BJ (cell line): Measurements from ENCODE around the gene C14orf132. TPM values are rescaled to one million over a fixed set of nuclear protein-coding genes. Genes with fewer than 3 reads are reported as not detected.
"Not testable (repeated sequence)": the region's sequence is repeated elsewhere in the genome, so short reads cannot be mapped to it uniquely, and the experiment has no call there.

Experiments used
- CTCF ChIA-PET: fragments of 350-600 bp; formaldehyde crosslinking; extraction: SDS; loops from one replicate; lab custom pipeline; 2021; ENCODE audit warnings: antibody characterized with exemption, inconsistent platforms; lab: Yijun Ruan, JAX
- POLR2A ChIA-PET: fragments of 300-600 bp; sonication (Branson Sonifier 250); formaldehyde crosslinking; extraction: SDS; loops from one replicate; lab custom pipeline; 2021; ENCODE audit warnings: antibody characterized with exemption; lab: Charles Lee
- DNase-seq: peaks from one replicate; pipeline ENCODE4 v3.0.0-alpha.2; 2011; ENCODE audit warnings: low read depth
- H3K27me3 ChIP-seq: 2 replicates; pipeline ENCODE4 v1.6.0; 2011; ENCODE audit warnings: low read length; ENCODE audit not compliant: control insufficient read depth, insufficient read depth
- H3K36me3 ChIP-seq: 2 replicates; pipeline ENCODE4 v1.5.1; 2011; ENCODE audit warnings: low read length; ENCODE audit not compliant: control insufficient read depth, insufficient read depth
- H3K4me3 ChIP-seq: 2 replicates; pipeline ENCODE4 v1.5.1; 2011; ENCODE audit warnings: low read depth, mild to moderate bottlenecking, control low read depth, low read length
- CTCF ChIP-seq: IDR thresholded peaks from 2 replicates; pipeline ENCODE4 v1.5.1; 2011; ENCODE audit warnings: low read depth, mild to moderate bottlenecking, control low read depth, inconsistent platforms, low read length, moderate library complexity; ENCODE audit not compliant: insufficient read depth
- polyA plus RNA-seq: library from polyadenylated mRNA; depleted of rRNA; stranded (reverse); fragments of >200 nt; gene quantifications from 2 replicates; pipeline ENCODE4 v1.2.3, GENCODE V29; 2011

C14orf132 gene
- polyA plus RNA-seq, 1 experiment = 13.2 TPM

GRCh38 chr14:96071561-96071960 is 32.4 kb downstream of the C14orf132 start:
- H3K36me3 ChIP-seq = peaks cover 4% of the 10 kb centered on the region; the same call in 1 of the 2 replicates
- H3K4me3 ChIP-seq = no peak overlapping the region
- ChIA-PET POLR2A (no interaction called here), CTCF (interaction anchor here (1.1 to 1.6 kb wide), 4 partner anchors 9 to 27 kb away, joined by 3 to 6 read pairs (median 4); no protein-coding TSS in a partner anchor)
- TF ChIP-seq CTCF = no peak
- H3K27me3 ChIP-seq = no peaks in the 10 kb centered on the region
- DNase-seq = no peak

- Histone ChIP-seq H3K27me3 (no peaks in the 10 kb centered on the region), H3K36me3 (peaks cover 4% of the 10 kb centered on the region; the same call in 1 of the 2 replicates), H3K4me3 (no peak overlapping the region)
- POLR2A ChIA-PET = no interaction called here
- DNase-seq = no peak
- no peak for TF ChIP-seq CTCF
- CTCF ChIA-PET = interaction anchor here (1.1 to 1.6 kb wide), 3 partner anchors 12 to 26 kb away, joined by 3 to 6 read pairs (median 4); no protein-coding TSS in a partner anchor
Measured at GRCh38 chr14:96072076-96072475, 32.9 kb downstream of the C14orf132 start.

- CTCF ChIA-PET = interaction anchor here (0.9 to 1.5 kb wide), 3 partner anchors 12 to 17 kb away, joined by 3 to 4 read pairs (median 3); no protein-coding TSS in a partner anchor
Measured at GRCh38 chr14:96072746-96073145, 33.6 kb downstream of the C14orf132 start.

GRCh38 chr14:96073260-96074039 is 34.3 kb downstream of the C14orf132 start:
- H3K4me3 ChIP-seq, H3K36me3 ChIP-seq, POLR2A ChIA-PET, DNase-seq, H3K27me3 ChIP-seq: not testable (repeated sequence)
- CTCF ChIA-PET = interaction anchor here (0.9 to 1.8 kb wide), 3 partner anchors 8 to 17 kb away, joined by 3 read pairs; no protein-coding TSS in a partner anchor

More at GRCh38 chr14:96072746-96073145, 33.6 kb downstream of the C14orf132 start:
- Histone ChIP-seq H3K27me3 (no peaks in the 10 kb centered on the region), H3K36me3 (peaks cover 4% of the 10 kb centered on the region; the same call in 1 of the 2 replicates), H3K4me3 (no peak overlapping the region)
- no peak for TF ChIP-seq CTCF
- POLR2A ChIA-PET = no interaction called here
- no peak for DNase-seq

GRCh38 chr14:96077983-96078624 is 38.9 kb downstream of the C14orf132 start:
- H3K27me3 ChIP-seq = no peaks in the 10 kb centered on the region
- TF ChIP-seq CTCF = no peak
- ChIA-PET POLR2A (no interaction called here), CTCF (interaction anchor here (0.8 to 1.3 kb wide), 3 partner anchors 10 to 14 kb away, joined by 3 to 4 read pairs (median 3); no protein-coding TSS in a partner anchor)
- H3K36me3 ChIP-seq = 0 out of 2 replicates have a peak, but pooled peaks cover 1% of the 10 kb centered on the region
- no peak for DNase-seq
- H3K4me3 ChIP-seq = no peak overlapping the region
